GM21390 (cell line): ENCODE measurements around the gene QKI.
"Not testable (repeated sequence)": the region's sequence is repeated elsewhere in the genome, so short reads cannot be mapped to it uniquely, and the experiment has no call there.

Experiments
- ATAC-seq: cut with Tn5 transposase; IDR thresholded peaks from one replicate; pipeline ENCODE4 v1.9.1; 2021; ENCODE audit not compliant: unreplicated experiment

Gene QKI

GRCh38 chr6:163572612-163573011 is 158.1 kb downstream of the QKI start:
- no peak for ATAC-seq

- ATAC-seq, result no peak
Observed at GRCh38 chr6:163573503-163574179, 159.1 kb downstream of the QKI start.

- no peak for ATAC-seq
Observed at GRCh38 chr6:163576114-163576513, 161.6 kb downstream of the QKI start.

- no peak for ATAC-seq
Observed at GRCh38 chr6:163577404-163577803, 162.9 kb downstream of the QKI start.

GRCh38 chr6:163579111-163579879 is 164.8 kb downstream of the QKI start:
- no peak for ATAC-seq

GRCh38 chr6:163579880-163580295 is 165.4 kb downstream of the QKI start:
- no peak for ATAC-seq

- no peak for ATAC-seq
Observed at GRCh38 chr6:163580311-163581030, 166.0 kb downstream of the QKI start.

- no peak for ATAC-seq
Observed at GRCh38 chr6:163583558-163583957, 169.0 kb downstream of the QKI start.

GRCh38 chr6:163585932-163586437 is 171.5 kb downstream of the QKI start:
- ATAC-seq, result no peak

GRCh38 chr6:163586888-163587287 is 172.4 kb downstream of the QKI start:
- ATAC-seq, result no peak

- no peak for ATAC-seq
Observed at GRCh38 chr6:163588220-163588919, 173.9 kb downstream of the QKI start.

- no peak for ATAC-seq
Observed at GRCh38 chr6:163589387-163589786, 174.9 kb downstream of the QKI start.

GRCh38 chr6:163590132-163590531 is 175.6 kb downstream of the QKI start:
- not testable (repeated sequence) for ATAC-seq

GRCh38 chr6:163592872-163593271 is 178.4 kb downstream of the QKI start:
- ATAC-seq, result no peak

GRCh38 chr6:163596174-163596573 is 181.7 kb downstream of the QKI start:
- no peak for ATAC-seq

GRCh38 chr6:163599136-163599535 is 184.6 kb downstream of the QKI start:
- no peak for ATAC-seq

GRCh38 chr6:163599684-163600083 is 185.2 kb downstream of the QKI start:
- ATAC-seq, result no peak

- no peak for ATAC-seq
Observed at GRCh38 chr6:163600331-163600730, 185.8 kb downstream of the QKI start.

GRCh38 chr6:163600781-163601180 is 186.3 kb downstream of the QKI start:
- no peak for ATAC-seq

GRCh38 chr6:163602851-163603250 is 188.3 kb downstream of the QKI start:
- ATAC-seq, result no peak

- no peak for ATAC-seq
Observed at GRCh38 chr6:163603395-163603794, 188.9 kb downstream of the QKI start.
